GM15510 (cell line): ENCODE data around the gene NFKB1.

Source experiments
- POLR2A ChIP-seq: IDR thresholded peaks from 3 replicates; pipeline ENCODE4 v1.6.1; 2011; ENCODE audit warnings: borderline replicate concordance; ENCODE audit not compliant: insufficient read length; ENCODE audit errors: extremely low read depth

NFKB1 gene

GRCh38 chr4:102514298-102514964 is 13.3 kb downstream of the NFKB1 start:
- no peak for TF ChIP-seq POLR2A

GRCh38 chr4:102517753-102518152 is 16.6 kb downstream of the NFKB1 start:
- no peak for TF ChIP-seq POLR2A

GRCh38 chr4:102518703-102519131 is 17.6 kb downstream of the NFKB1 start:
- TF ChIP-seq POLR2A: no peak

GRCh38 chr4:102519925-102520324 is 18.8 kb downstream of the NFKB1 start:
- no peak for TF ChIP-seq POLR2A

- TF ChIP-seq POLR2A: no peak
Observed at GRCh38 chr4:102521570-102521969, 20.4 kb downstream of the NFKB1 start.

- no peak for TF ChIP-seq POLR2A
Observed at GRCh38 chr4:102522031-102522440, 20.9 kb downstream of the NFKB1 start.

- TF ChIP-seq POLR2A: no peak
Observed at GRCh38 chr4:102524691-102525090, 23.5 kb downstream of the NFKB1 start.

GRCh38 chr4:102525097-102525496 is 23.9 kb downstream of the NFKB1 start:
- TF ChIP-seq POLR2A: no peak

GRCh38 chr4:102525504-102525903 is 24.3 kb downstream of the NFKB1 start:
- TF ChIP-seq POLR2A: no peak

GRCh38 chr4:102526532-102526931 is 25.4 kb downstream of the NFKB1 start:
- TF ChIP-seq POLR2A: no peak

- TF ChIP-seq POLR2A: no peak
Observed at GRCh38 chr4:102527695-102528283, 26.6 kb downstream of the NFKB1 start.

GRCh38 chr4:102529977-102530376 is 28.8 kb downstream of the NFKB1 start:
- no peak for TF ChIP-seq POLR2A

- TF ChIP-seq POLR2A: no peak
Observed at GRCh38 chr4:102530986-102531385, 29.8 kb downstream of the NFKB1 start.

- no peak for TF ChIP-seq POLR2A
Observed at GRCh38 chr4:102531462-102531861, 30.3 kb downstream of the NFKB1 start.

- no peak for TF ChIP-seq POLR2A
Observed at GRCh38 chr4:102533348-102533747, 32.2 kb downstream of the NFKB1 start.

GRCh38 chr4:102533904-102534303 is 32.7 kb downstream of the NFKB1 start:
- no peak for TF ChIP-seq POLR2A
